RWPE2 (cell line): ENCODE data around the gene EXOC7.
A peak's percentile ranks its signal among the peaks of the same experiment; 100 is the strongest.

Experiments used
- ATAC-seq: fragments of 200-7000 bp; cut with Tn5 transposase; 3 replicates; pipeline ENCODE4 v1.9.1; 2021; ENCODE audit warnings: low read depth
- DNase-seq: peaks from one replicate; pipeline ENCODE4 v3.0.0-alpha.2; 2020; ENCODE audit warnings: low spot score
- H3K27ac ChIP-seq: fragments of 450-650 bp; 2 replicates; pipeline ENCODE4 v1.5.1; 2017; ENCODE audit warnings: mild to moderate bottlenecking; ENCODE audit not compliant: poor library complexity, severe bottlenecking
- H3K27me3 ChIP-seq: fragments of 250-450 bp; sonication (Bioruptor Pico); 2 replicates; pipeline ENCODE4 v1.5.1; 2021; ENCODE audit warnings: mild to moderate bottlenecking, moderate library complexity; ENCODE audit not compliant: insufficient read depth, poor library complexity, severe bottlenecking
- H3K36me3 ChIP-seq: fragments of 250-450 bp; sonication (Bioruptor Pico); 2 replicates; pipeline ENCODE4 v1.5.1; 2020; ENCODE audit warnings: low read depth, mild to moderate bottlenecking, moderate library complexity
- H3K4me1 ChIP-seq: fragments of 250-450 bp; sonication (Bioruptor Pico); 2 replicates; pipeline ENCODE4 v1.5.1; 2021; ENCODE audit warnings: mild to moderate bottlenecking, moderate library complexity; ENCODE audit not compliant: insufficient read depth, poor library complexity, severe bottlenecking
- H3K4me3 ChIP-seq: fragments of 250-450 bp; sonication (Bioruptor Pico); 2 replicates; pipeline ENCODE4 v1.5.1; 2021; ENCODE audit warnings: mild to moderate bottlenecking, moderate library complexity; ENCODE audit not compliant: severe bottlenecking
- H3K9me3 ChIP-seq: fragments of 250-450 bp; sonication (Bioruptor Pico); 2 replicates; pipeline ENCODE4 v1.5.1; 2021; ENCODE audit warnings: mild to moderate bottlenecking, moderate library complexity; ENCODE audit not compliant: severe bottlenecking
- CTCF ChIP-seq: fragments of 450-650 bp; IDR thresholded peaks from one replicate; pipeline ENCODE4 v1.5.1; 2017; ENCODE audit warnings: mild to moderate bottlenecking, moderate library complexity; ENCODE audit not compliant: poor library complexity, severe bottlenecking

The EXOC7 gene

GRCh38 chr17:76054112-76054476, 49.5 kb downstream of the EXOC7 start:
- ATAC-seq, result peak; percentile 84
- H3K4me3 ChIP-seq, result no peak overlapping the region
- peaks cover 16% of the 10 kb centered on the region for H3K4me1 ChIP-seq
- peak overlapping the region; percentile 46 for H3K27ac ChIP-seq
- no peaks in the 10 kb centered on the region for H3K9me3 ChIP-seq
- TF ChIP-seq CTCF, result no peak
- no peak for DNase-seq
- H3K27me3 ChIP-seq, result no peaks in the 10 kb centered on the region
- H3K36me3 ChIP-seq, result peaks cover 90% of the 10 kb centered on the region

- Histone ChIP-seq H3K27ac (peak overlapping the region; percentile 46), H3K27me3 (no peaks in the 10 kb centered on the region), H3K9me3 (no peaks in the 10 kb centered on the region), H3K36me3 (peaks cover 90% of the 10 kb centered on the region), H3K4me3 (no peak overlapping the region), H3K4me1 (peaks cover 16% of the 10 kb centered on the region)
- ATAC-seq (peak; percentile 59; the same call in 2 of the 3 replicates), DNase-seq (no peak)
- TF ChIP-seq CTCF, result no peak
Measured at GRCh38 chr17:76053246-76054111, 50.1 kb downstream of the EXOC7 start.

- Histone ChIP-seq H3K36me3 (peaks cover 90% of the 10 kb centered on the region), H3K4me3 (no peak overlapping the region), H3K27ac (no peak overlapping the region), H3K4me1 (peaks cover 16% of the 10 kb centered on the region), H3K9me3 (no peaks in the 10 kb centered on the region), H3K27me3 (no peaks in the 10 kb centered on the region)
- ATAC-seq (no peak), DNase-seq (no peak)
- TF ChIP-seq CTCF, result no peak
Measured at GRCh38 chr17:76051561-76051960, 52.0 kb downstream of the EXOC7 start.

GRCh38 chr17:76050538-76051467, 52.8 kb downstream of the EXOC7 start:
- Histone ChIP-seq H3K4me3 (no peak overlapping the region), H3K9me3 (no peaks in the 10 kb centered on the region), H3K4me1 (peaks cover 16% of the 10 kb centered on the region), H3K36me3 (peaks cover 90% of the 10 kb centered on the region), H3K27me3 (no peaks in the 10 kb centered on the region), H3K27ac (no peak overlapping the region)
- no peak for ATAC-seq
- DNase-seq, result no peak
- TF ChIP-seq CTCF, result no peak
